Smooth muscle cell (in vitro differentiated cells): Measurements from ENCODE around the gene NAPSA. TPM values are rescaled to one million over a fixed set of nuclear protein-coding genes. Genes with fewer than 3 reads are reported as not detected.

ENCODE experiments used
- DNase-seq: peaks from one replicate; lab custom pipeline; 2025; ENCODE audit not compliant: unreplicated experiment; lab: John Stamatoyannopoulos, UW
- H2AFZ ChIP-seq: fragments of 200-600 bp; sonication (generic); 2 replicates; pipeline ENCODE4 v1.6.0; 2016; ENCODE audit warnings: antibody characterized with exemption, low read depth, mild to moderate bottlenecking
- H3F3A ChIP-seq: fragments of 200-600 bp; sonication (generic); 2 replicates; pipeline ENCODE4 v1.6.0; 2017; ENCODE audit warnings: antibody characterized with exemption, low read depth
- H3K27ac ChIP-seq: fragments of 200-600 bp; sonication (generic); 2 replicates; pipeline ENCODE4 v1.5.1; 2016; ENCODE audit warnings: low read depth, mild to moderate bottlenecking
- H3K27me3 ChIP-seq: fragments of 200-600 bp; sonication (generic); 2 replicates; pipeline ENCODE4 v1.6.1; 2016; ENCODE audit warnings: low read depth, mild to moderate bottlenecking
- H3K36me3 ChIP-seq: fragments of 200-600 bp; sonication (generic); 2 replicates; pipeline ENCODE4 v1.5.1; 2016; ENCODE audit warnings: low read depth
- H3K4me1 ChIP-seq: fragments of 200-600 bp; sonication (generic); 2 replicates; pipeline ENCODE4 v1.5.1; 2016; ENCODE audit warnings: low read depth
- H3K4me2 ChIP-seq: fragments of 200-600 bp; sonication (generic); 2 replicates; pipeline ENCODE4 v1.6.0; 2016; ENCODE audit warnings: mild to moderate bottlenecking
- H3K4me3 ChIP-seq: fragments of 200-600 bp; sonication (generic); 2 replicates; pipeline ENCODE4 v1.5.1; 2016; ENCODE audit warnings: mild to moderate bottlenecking
- H3K79me2 ChIP-seq: fragments of 200-600 bp; sonication (generic); 2 replicates; pipeline ENCODE4 v1.6.0; 2016; ENCODE audit warnings: low read depth, mild to moderate bottlenecking
- H3K9ac ChIP-seq: fragments of 200-600 bp; sonication (generic); 2 replicates; pipeline ENCODE4 v1.6.0; 2016; ENCODE audit warnings: low read depth
- H3K9me3 ChIP-seq: fragments of 200-600 bp; sonication (generic); replicated peaks from 2 replicates; pipeline ENCODE4 v1.5.1; 2016; ENCODE audit warnings: low read depth
- H4K20me1 ChIP-seq: fragments of 200-600 bp; sonication (generic); 2 replicates; pipeline ENCODE4 v1.6.0; 2016; ENCODE audit warnings: low read depth
- WGBS: methylation state at CpG from one replicate; pipeline ENCODE4 v1.1.7; 2016; ENCODE audit warnings: low lambda C conversion rate; 5-methylcytosine and 5-hydroxymethylcytosine counted together
- polyA plus RNA-seq: library from polyadenylated mRNA; unstranded; fragments of >200 nt; fragmentation: Nextera tagmentation; extraction: Ambion mirVana; gene quantifications from 2 replicates; pipeline ENCODE4 v1.2.1, GENCODE V29; 2016
- total RNA-seq: library from RNA; depleted of rRNA; stranded (reverse); fragments of >200 nt; gene quantifications from 2 replicates; pipeline ENCODE4 v1.2.3, GENCODE V29; 2014
- TF ChIP-seq, protein P1 (sequence below): fragments of 200-600 bp; sonication (generic); IDR thresholded peaks from 2 replicates; pipeline ENCODE4 v1.5.1; 2017; ENCODE audit warnings: borderline replicate concordance, mild to moderate bottlenecking, antibody characterized with exemption; ENCODE audit not compliant: insufficient read depth, poor library complexity, severe bottlenecking

The NAPSA gene
- total and polyA plus RNA-seq, 2 experiments from 2014 or later, result 0.27 to 0.65 TPM

DNA sequence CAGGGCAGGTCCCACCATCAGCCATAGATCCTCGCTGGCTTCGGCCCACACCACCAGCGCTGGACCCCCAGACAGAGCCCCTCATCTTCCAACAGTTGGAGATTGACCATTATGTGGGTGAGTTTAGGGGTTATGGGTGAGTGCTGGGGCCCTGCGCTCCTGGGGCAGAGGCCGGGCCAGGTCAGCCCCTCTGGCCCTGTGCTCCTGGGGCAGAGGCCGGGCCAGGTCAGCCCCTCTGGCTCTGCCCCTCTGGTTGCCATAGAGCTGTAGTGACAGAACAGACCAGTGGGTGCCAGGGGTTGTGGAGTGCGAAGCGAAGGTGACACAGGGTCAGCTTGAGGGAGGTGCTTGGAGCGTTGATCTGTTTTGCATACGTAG, 33.9 kb upstream of the NAPSA start:
- WGBS, result 96% methylated on average over 10 of the region's 10 CpGs
- Histone ChIP-seq H3K4me1 (no peaks in the 10 kb centered on the region), H3K36me3 (no peaks in the 10 kb centered on the region), H3K4me2 (no peak overlapping the region), H3K27ac (no peak overlapping the region), H3K27me3 (no peaks in the 10 kb centered on the region), H4K20me1 (no peaks in the 10 kb centered on the region), H3F3A (no peaks in the 10 kb centered on the region), H2AFZ (no peak overlapping the region), H3K9ac (no peak overlapping the region), H3K79me2 (peaks cover 3% of the 10 kb centered on the region), H3K4me3 (no peak overlapping the region), H3K9me3 (no peaks in the 10 kb centered on the region)
- TF ChIP-seq, protein P1, sequence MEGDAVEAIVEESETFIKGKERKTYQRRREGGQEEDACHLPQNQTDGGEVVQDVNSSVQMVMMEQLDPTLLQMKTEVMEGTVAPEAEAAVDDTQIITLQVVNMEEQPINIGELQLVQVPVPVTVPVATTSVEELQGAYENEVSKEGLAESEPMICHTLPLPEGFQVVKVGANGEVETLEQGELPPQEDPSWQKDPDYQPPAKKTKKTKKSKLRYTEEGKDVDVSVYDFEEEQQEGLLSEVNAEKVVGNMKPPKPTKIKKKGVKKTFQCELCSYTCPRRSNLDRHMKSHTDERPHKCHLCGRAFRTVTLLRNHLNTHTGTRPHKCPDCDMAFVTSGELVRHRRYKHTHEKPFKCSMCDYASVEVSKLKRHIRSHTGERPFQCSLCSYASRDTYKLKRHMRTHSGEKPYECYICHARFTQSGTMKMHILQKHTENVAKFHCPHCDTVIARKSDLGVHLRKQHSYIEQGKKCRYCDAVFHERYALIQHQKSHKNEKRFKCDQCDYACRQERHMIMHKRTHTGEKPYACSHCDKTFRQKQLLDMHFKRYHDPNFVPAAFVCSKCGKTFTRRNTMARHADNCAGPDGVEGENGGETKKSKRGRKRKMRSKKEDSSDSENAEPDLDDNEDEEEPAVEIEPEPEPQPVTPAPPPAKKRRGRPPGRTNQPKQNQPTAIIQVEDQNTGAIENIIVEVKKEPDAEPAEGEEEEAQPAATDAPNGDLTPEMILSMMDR, result no peak
- DNase-seq, result no peak

DNA sequence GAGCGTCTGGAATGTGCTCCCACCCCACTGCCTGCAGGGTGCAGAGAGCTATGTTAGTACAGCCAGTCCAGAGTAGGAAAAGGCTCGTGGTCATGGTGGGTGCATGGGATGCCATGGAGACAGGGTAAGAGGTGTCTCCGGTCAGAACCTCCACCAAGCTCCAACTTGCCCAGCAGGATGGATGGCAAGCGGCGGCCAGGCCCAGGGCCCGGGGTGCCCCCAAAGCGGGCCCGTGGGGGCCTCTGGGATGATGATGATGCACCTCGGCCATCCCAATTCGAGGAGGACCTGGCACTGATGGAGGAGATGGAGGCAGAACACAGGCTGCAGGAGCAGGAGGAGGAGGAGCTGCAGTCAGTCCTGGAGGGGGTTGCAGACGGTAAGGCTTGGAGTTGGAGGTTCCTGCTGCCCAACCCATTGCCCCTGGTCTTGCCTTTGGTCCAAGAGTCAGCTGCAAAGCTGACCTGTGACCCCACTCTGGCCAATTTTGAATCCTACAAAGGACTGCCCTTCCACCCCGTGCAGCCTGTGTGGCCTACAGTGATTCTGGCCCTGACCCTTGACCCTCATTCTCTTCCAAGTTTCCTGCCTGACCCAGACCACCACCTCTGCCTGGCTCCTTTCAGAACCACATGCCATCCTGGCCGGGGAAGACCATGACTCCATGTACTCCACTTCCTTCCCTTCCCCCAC, 33.4 kb upstream of the NAPSA start:
- Histone ChIP-seq H3K27me3 (no peaks in the 10 kb centered on the region), H4K20me1 (no peaks in the 10 kb centered on the region), H3K4me3 (no peak overlapping the region), H3K79me2 (peaks cover 4% of the 10 kb centered on the region), H3K27ac (no peak overlapping the region), H3K9me3 (no peaks in the 10 kb centered on the region), H3K36me3 (no peaks in the 10 kb centered on the region), H3F3A (no peaks in the 10 kb centered on the region), H3K9ac (no peak overlapping the region), H3K4me2 (no peak overlapping the region), H2AFZ (no peak overlapping the region), H3K4me1 (no peaks in the 10 kb centered on the region)
- DNase-seq, result no peak
- TF ChIP-seq, protein P1, result no peak
- 93% methylated on average over 13 of the region's 13 CpGs for WGBS

DNA sequence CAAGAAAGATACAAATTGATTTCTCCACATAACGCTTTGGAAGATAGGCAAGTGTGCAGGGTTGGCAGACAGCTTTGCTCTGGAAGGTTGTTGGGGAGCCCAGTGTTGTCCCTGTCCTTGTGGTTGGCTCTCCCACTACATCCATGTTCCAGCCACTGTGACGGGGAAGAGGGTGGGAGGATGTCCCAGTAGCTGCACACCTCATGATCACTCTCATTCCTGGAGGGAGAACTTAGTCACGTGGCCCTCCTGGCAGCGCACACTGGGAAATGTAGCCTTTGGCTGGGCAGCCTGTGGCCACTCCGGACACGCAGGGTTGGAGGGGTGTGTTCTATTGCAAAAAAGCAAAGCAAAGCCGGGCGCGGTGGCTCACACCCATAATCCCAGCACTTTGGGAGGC, 28.6 kb upstream of the NAPSA start:
- 97% methylated on average over 9 of the region's 9 CpGs for WGBS
- H3K4me2 ChIP-seq, result no peak overlapping the region
- H3K9ac ChIP-seq, result no peak overlapping the region
- H3K36me3 ChIP-seq, result no peaks in the 10 kb centered on the region
- H3K4me3 ChIP-seq, result no peak overlapping the region
- no peaks in the 10 kb centered on the region for H3K4me1 ChIP-seq
- no peaks in the 10 kb centered on the region for H3K9me3 ChIP-seq
- no peak for DNase-seq
- H3K27me3 ChIP-seq, result no peaks in the 10 kb centered on the region
- H3F3A ChIP-seq, result no peaks in the 10 kb centered on the region
- TF ChIP-seq, protein P1, result no peak
- no peak overlapping the region for H3K27ac ChIP-seq
- no peak overlapping the region for H2AFZ ChIP-seq
- no peaks in the 10 kb centered on the region for H4K20me1 ChIP-seq
- peaks cover 18% of the 10 kb centered on the region for H3K79me2 ChIP-seq

DNA sequence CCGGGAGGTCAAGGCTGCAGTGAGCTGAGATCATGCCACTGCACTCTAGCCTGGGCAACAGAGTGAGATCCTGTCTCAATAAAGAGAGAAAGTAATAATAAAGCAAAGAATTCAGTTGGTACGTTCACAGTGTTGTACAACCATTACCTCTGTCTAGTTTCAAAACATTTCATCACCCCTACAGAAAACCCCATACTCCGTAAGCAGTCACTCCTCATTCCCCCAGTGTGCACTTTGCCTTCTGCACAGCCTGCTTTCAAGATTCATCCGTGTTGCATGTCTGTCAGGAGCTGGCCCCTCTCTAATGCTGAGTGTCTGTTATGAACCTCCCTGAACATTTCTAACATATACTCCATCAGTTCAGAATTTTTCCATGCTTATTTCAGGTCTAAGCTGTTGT, 28.1 kb upstream of the NAPSA start:
- no peak overlapping the region for H3K9ac ChIP-seq
- no peak overlapping the region for H2AFZ ChIP-seq
- 96% methylated on average over 4 of the region's 4 CpGs for WGBS
- no peak for DNase-seq
- no peaks in the 10 kb centered on the region for H3K27me3 ChIP-seq
- H3K79me2 ChIP-seq, result peaks cover 22% of the 10 kb centered on the region
- H3K36me3 ChIP-seq, result no peaks in the 10 kb centered on the region
- no peaks in the 10 kb centered on the region for H3F3A ChIP-seq
- TF ChIP-seq, protein P1, result no peak
- H3K4me3 ChIP-seq, result no peak overlapping the region
- H3K4me2 ChIP-seq, result no peak overlapping the region
- no peaks in the 10 kb centered on the region for H3K9me3 ChIP-seq
- no peak overlapping the region for H3K27ac ChIP-seq
- no peaks in the 10 kb centered on the region for H3K4me1 ChIP-seq
- no peaks in the 10 kb centered on the region for H4K20me1 ChIP-seq
